AG20443 (cell line): Measurements from ENCODE around the gene TGIF2.
"Not testable (repeated sequence)": the region's sequence is repeated elsewhere in the genome, so short reads cannot be mapped to it uniquely, and the experiment has no call there.

Source experiments
- DNase-seq: peaks from one replicate; pipeline ENCODE4 v3.0.0; 2012; ENCODE audit warnings: low spot score, mixed read lengths

The TGIF2 gene

GRCh38 chr20:36614781-36615557 is 41.6 kb downstream of the TGIF2 start:
- DNase-seq, result no peak

- no peak for DNase-seq
These were observed 47.5 kb downstream of the TGIF2 start for GRCh38 chr20:36620917-36621316.

GRCh38 chr20:36623444-36623843 is 50.0 kb downstream of the TGIF2 start:
- no peak for DNase-seq

- no peak for DNase-seq
These were observed 50.9 kb downstream of the TGIF2 start for GRCh38 chr20:36624068-36624943.

DNA sequence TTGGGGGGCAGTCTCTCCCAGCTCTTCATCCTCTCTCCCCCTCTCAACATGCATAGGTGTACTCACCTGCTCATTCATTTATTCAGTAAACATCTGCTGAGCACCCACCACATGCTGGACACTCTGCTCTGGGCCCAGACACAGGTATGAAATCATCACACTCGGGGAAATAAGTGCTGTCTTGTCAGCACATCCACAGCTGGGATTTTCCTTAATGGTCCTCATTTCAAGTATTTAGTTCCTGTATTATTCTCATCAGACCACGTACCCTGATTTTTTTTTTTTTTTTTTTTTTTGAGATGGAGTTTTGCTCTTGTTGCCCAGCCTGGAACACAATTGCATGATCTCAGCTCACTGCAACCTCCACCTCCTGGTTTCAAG is 51.5 kb downstream of the TGIF2 start:
- no peak for DNase-seq

DNA sequence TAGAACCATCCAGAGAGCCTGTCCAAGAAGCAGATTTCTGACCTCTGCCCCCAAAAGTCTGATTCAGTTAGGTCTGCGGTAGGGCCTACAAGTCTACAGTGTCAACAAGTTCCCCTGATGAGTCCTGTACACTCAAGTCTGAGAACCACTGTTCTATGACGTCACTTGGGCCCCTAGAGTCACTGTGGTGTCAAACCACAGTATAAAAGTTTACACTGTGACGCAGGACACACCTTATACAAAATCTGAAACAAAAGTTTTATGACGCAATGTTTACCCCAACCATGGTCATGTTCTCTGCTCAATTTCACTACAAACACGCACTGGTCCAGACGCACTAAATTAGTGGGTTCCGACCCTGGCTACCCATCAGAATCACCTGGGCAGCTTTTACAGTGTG is 54.7 kb downstream of the TGIF2 start:
- no peak for DNase-seq

GRCh38 chr20:36629719-36630681 is 56.6 kb downstream of the TGIF2 start:
- no peak for DNase-seq

- DNase-seq, result no peak
These were observed 58.2 kb downstream of the TGIF2 start for GRCh38 chr20:36631646-36632045.

GRCh38 chr20:36632147-36632486 is 58.7 kb downstream of the TGIF2 start:
- DNase-seq, result no peak

DNA sequence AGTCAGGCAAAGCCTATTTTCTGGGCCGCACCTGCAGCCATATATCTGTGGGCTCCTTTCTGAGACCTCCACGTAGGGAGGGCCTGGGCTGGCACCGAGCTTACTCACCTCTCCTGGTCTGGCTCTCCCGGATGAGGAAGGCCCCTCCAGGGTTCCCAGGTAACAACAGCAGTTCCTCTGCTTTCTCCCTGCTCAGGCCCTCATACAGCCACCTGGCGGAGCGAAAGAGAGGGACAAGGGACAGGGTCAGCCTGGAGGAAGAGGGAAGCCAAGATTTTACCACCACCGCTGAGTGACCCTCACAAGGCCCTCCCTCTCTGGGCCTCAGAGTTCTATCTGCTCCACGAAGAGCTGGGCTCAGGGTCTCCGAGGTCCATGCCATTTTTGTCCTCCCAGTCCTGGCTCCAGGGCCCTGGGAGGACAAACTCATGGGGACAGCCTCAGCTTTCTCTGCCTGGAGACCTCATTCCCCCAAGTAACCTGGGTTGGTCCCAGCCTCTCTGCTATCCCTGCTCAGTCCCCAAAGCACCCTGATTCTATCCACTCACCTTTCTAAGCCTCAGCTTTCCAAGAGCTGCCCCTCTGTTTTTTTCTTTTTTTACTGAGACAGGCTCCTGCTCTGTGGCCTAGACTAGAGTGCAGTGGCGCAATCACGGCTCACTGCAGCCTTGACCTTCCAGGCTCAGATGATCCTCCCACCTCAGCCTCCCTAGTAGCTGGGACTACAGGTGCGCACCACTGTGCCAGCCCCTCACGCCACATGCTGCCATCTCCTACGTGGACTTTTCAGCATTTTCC is 59.3 kb downstream of the TGIF2 start:
- no peak for DNase-seq

DNA sequence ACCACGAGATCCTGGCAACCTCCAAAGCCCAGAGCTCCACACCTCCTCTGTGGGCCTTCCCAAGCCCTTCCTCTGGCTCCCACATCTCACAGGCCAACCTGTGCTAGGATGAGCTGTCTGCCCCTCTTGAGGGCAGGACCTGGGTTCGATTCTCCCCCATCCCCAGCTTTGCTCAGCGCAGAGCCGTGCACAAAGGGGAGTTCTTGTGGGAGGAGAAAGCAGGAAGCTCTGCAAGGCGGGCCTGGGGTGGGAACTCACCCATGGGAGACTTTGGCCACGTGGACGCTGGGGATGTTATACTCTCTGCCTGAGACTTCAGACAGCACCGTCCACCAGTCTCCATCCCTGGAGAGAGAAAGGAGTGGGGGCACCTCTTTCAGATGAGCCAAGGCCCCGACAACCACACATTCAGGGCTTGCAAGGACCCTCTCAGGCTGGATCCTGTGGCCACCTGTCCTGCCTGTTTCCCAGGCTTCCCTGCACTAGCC is 59.9 kb downstream of the TGIF2 start:
- DNase-seq, result no peak

GRCh38 chr20:36634342-36634741 is 60.9 kb downstream of the TGIF2 start:
- DNase-seq, result no peak

DNA sequence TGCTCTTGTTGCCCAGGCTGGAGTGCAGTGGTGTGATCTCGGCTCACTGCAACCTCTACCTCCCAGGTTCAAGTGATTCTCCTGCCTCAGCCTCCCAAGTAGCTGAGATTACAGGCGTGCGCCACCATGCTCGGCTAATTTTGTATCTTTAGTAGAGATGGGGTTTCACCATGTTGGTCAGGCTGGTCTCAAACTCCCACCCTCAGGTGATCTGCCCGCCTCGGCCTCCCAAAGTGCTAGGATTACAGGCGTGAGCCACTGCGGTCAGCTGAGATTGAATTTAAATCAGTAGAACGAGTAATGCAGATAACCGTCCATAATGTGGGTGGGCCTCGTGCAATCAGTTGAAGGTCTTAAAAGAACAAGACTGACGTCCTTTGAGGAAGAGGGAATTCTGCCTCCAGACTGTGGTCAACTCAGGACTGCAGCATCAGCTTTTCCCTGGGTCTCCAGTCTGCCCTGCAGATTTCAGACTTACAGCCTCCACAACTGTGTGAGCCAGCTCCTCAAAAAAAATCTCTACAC is 65.5 kb downstream of the TGIF2 start:
- DNase-seq, result not testable (repeated sequence)

DNA sequence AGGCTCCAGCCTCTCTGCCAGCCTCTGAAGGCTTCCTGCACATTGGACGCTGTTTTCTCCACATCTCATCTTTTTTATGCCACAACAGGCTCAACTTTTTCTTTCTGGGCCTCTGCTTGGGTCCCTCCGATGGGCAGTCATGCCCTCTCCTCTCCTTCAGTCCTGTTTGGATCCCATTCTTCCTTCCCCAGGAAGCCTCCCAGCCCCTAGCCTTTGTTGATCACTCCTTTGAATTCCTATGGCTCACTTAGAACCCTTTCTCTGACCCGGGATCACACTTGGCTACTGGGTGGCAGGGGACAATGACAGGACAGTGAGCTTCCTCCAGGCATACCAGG is 68.1 kb downstream of the TGIF2 start:
- DNase-seq, result no peak

DNA sequence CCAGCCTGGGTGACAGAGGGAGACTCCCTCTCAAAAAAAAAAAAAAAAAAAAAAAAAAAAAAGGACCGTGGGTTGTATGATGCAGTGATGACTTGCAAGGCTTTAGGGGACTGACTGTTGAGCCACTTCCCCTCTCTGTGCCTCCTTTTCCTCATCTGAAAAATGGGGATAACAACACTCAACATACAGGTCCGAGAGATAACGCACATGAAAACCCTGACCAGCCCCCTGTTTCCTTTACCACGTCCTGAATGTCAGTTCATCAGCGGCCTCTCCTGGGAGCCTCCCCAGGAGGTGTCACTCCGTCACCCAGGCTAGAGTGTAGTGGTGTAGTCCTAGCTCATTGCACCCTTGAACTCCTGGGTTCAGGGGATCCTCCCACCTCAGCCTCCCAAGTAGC is 68.7 kb downstream of the TGIF2 start:
- no peak for DNase-seq
